GM12878 (cell line): ENCODE results near the gene MEF2D. TPM values are rescaled to one million over a fixed set of nuclear protein-coding genes. Genes with fewer than 3 reads are reported as not detected.

ENCODE experiments used
- ATAC-seq: fragments of 200-7000 bp; cut with Tn5 transposase; 3 replicates; pipeline ENCODE4 v1.9.1; 2020; ENCODE audit warnings: mild to moderate bottlenecking, moderate library complexity
- BruUV-seq: library from RNA; stranded (reverse); fragments of 400-500 nt; replicated peaks from 2 replicates; lab custom pipeline; 2021; lab: Mats Ljungman, UMichigan
- CTCF ChIA-PET: fragments of 300-600 bp; sonication (Branson Sonifier 250); formaldehyde crosslinking; extraction: SDS; loops from one replicate; lab custom pipeline; 2021; ENCODE audit warnings: inconsistent platforms; lab: Yijun Ruan, JAX
- POLR2A ChIA-PET: fragments of 350-600 bp; formaldehyde crosslinking; extraction: SDS; loops from one replicate; lab custom pipeline; 2021; ENCODE audit warnings: inconsistent platforms; lab: Charles Lee
- RAD21 ChIA-PET: fragments of 300-600 bp; sonication (Branson Sonifier 250); formaldehyde crosslinking; loops from one replicate; lab custom pipeline; 2023; ENCODE audit warnings: antibody characterized with exemption; ENCODE audit not compliant: unreplicated experiment; lab: Charles Lee
- SMC1A ChIA-PET: fragments of 300-600 bp; sonication (Branson Sonifier 250); formaldehyde crosslinking; loops from one replicate; lab custom pipeline; 2023; ENCODE audit not compliant: unreplicated experiment, uncharacterized antibody; lab: Charles Lee
- DNase-seq: peaks from one replicate; pipeline ENCODE4 v3.0.0-alpha.2; 2011; ENCODE audit warnings: low read depth, low spot score
- FAIRE-seq: peaks from 3 replicates; lab custom pipeline; 2011; peaks lifted over from hg19 to GRCh38; lab: Jason Lieb, UNC
- H2AFZ ChIP-seq: 2 replicates; pipeline ENCODE4 v1.6.0; 2011; ENCODE audit warnings: low read depth, low read length, control low read depth; ENCODE audit not compliant: control insufficient read depth
- H3K27ac ChIP-seq: 2 replicates; pipeline ENCODE4 v1.5.1; 2011; ENCODE audit warnings: control low read depth; ENCODE audit not compliant: control insufficient read depth, insufficient read depth
- H3K27me3 ChIP-seq, 2 experiments: replicated peaks in 1 of 2; 2 replicates each; pipeline versions ENCODE4 v1.6.0 to v1.6.1; 2011; ENCODE audit warnings: low read length in 1 of 2; ENCODE audit not compliant: control insufficient read depth in 2 of 2, insufficient read depth in 2 of 2
- H3K36me3 ChIP-seq, 2 experiments: 2 replicates each; pipeline ENCODE4 v1.5.1; 2011; ENCODE audit warnings: low read length in 1 of 2; ENCODE audit not compliant: control insufficient read depth in 2 of 2, insufficient read depth in 2 of 2
- H3K4me1 ChIP-seq: 2 replicates; pipeline ENCODE4 v1.6.1; 2011; ENCODE audit warnings: mild to moderate bottlenecking, low read length, moderate library complexity, mixed read lengths; ENCODE audit not compliant: control insufficient read depth, insufficient read depth
- H3K4me2 ChIP-seq: 2 replicates; pipeline ENCODE4 v1.6.0; 2011; ENCODE audit warnings: control low read depth; ENCODE audit not compliant: control insufficient read depth, insufficient read depth
- H3K4me3 ChIP-seq: fragments of 200-600 bp; sonication (generic); 2 replicates; pipeline ENCODE4 v1.5.1; 2016
- H3K79me2 ChIP-seq: 2 replicates; pipeline ENCODE4 v1.6.0; 2011; ENCODE audit warnings: low read length; ENCODE audit not compliant: control insufficient read depth, insufficient read depth
- H3K9ac ChIP-seq: 2 replicates; pipeline ENCODE4 v1.8.0; 2011; ENCODE audit warnings: low read length, control low read depth, mixed read lengths; ENCODE audit not compliant: control insufficient read depth, insufficient read depth
- H3K9me3 ChIP-seq: replicated peaks from 3 replicates; pipeline ENCODE4 v1.5.1; 2011; ENCODE audit warnings: mild to moderate bottlenecking, low read length; ENCODE audit not compliant: control insufficient read depth, insufficient read depth
- H4K20me1 ChIP-seq: 2 replicates; pipeline ENCODE4 v1.6.0; 2011; ENCODE audit not compliant: control insufficient read depth, insufficient read depth
- ASH2L ChIP-seq: fragments of 300-600, 200-600 bp; sonication (generic); IDR thresholded peaks from 2 replicates; pipeline ENCODE4 v1.6.1; 2017; ENCODE audit warnings: low read depth, mild to moderate bottlenecking, borderline replicate concordance
- ATF7 ChIP-seq: fragments of 450-650 bp; IDR thresholded peaks from 2 replicates; pipeline ENCODE4 v1.6.1; 2016; ENCODE audit warnings: low read depth, mild to moderate bottlenecking
- BACH1 ChIP-seq: fragments of 450-650 bp; IDR thresholded peaks from 2 replicates; pipeline ENCODE4 v1.6.1; 2017; ENCODE audit warnings: mild to moderate bottlenecking, borderline replicate concordance
- CHD4 ChIP-seq: fragments of 200-600 bp; sonication (generic); IDR thresholded peaks from 2 replicates; pipeline ENCODE4 v1.6.1; 2016; ENCODE audit warnings: mild to moderate bottlenecking
- E2F4 ChIP-seq: IDR thresholded peaks from 2 replicates; pipeline ENCODE4 v1.6.1; 2012; ENCODE audit warnings: low read depth, low read length, improper control_type of control experiment
- GATAD2B ChIP-seq: fragments of 450-650 bp; conservative IDR thresholded peaks from 2 replicates; pipeline ENCODE4 v1.6.1; 2017; ENCODE audit warnings: low read depth, mild to moderate bottlenecking, moderate library complexity
- IKZF1 ChIP-seq: fragments of 450-650 bp; conservative IDR thresholded peaks from 2 replicates; pipeline ENCODE4 v1.6.1; 2017; ENCODE audit warnings: antibody characterized with exemption, mild to moderate bottlenecking
- JUND ChIP-seq: IDR thresholded peaks from 2 replicates; pipeline ENCODE4 v1.6.1; 2012; ENCODE audit warnings: low read depth, mild to moderate bottlenecking, low read length, improper control_type of control experiment, moderate library complexity
- NBN ChIP-seq: fragments of 450-650 bp; IDR thresholded peaks from 2 replicates; pipeline ENCODE4 v1.6.1; 2016
- RELB ChIP-seq: fragments of 450-650 bp; IDR thresholded peaks from 2 replicates; pipeline ENCODE4 v1.6.1; 2017; ENCODE audit warnings: low read depth, mild to moderate bottlenecking, moderate library complexity
- SREBF1 ChIP-seq: IDR thresholded peaks from 2 replicates; pipeline ENCODE4 v1.6.1; 2012; ENCODE audit warnings: mild to moderate bottlenecking, low read length
- ZNF622 ChIP-seq: fragments of 450-650 bp; IDR thresholded peaks from 2 replicates; pipeline ENCODE4 v1.6.1; 2017; ENCODE audit warnings: mild to moderate bottlenecking, inconsistent platforms
- ZNF687 ChIP-seq: fragments of 450-650 bp; IDR thresholded peaks from 2 replicates; pipeline ENCODE4 v1.6.1; 2017; ENCODE audit warnings: mild to moderate bottlenecking, moderate library complexity
- WGBS: methylation state at CpG from one replicate; pipeline ENCODE4 v1.1.6; 2016; ENCODE audit warnings: low lambda C conversion rate; ENCODE audit not compliant: insufficient replicate concordance, insufficient coverage; ENCODE audit errors: missing lambda C conversion rate; 5-methylcytosine and 5-hydroxymethylcytosine counted together
- in situ Hi-C: fragments of 300-500 bp; cut with MboI; formaldehyde crosslinking; loops from 9 replicates; pipeline ENCODE4 v1.14.3; 2018; ENCODE audit warnings: mixed read lengths
- intact Hi-C: fragments of 100-400 bp; cut with micrococcal nuclease; formaldehyde crosslinking; loops from one replicate; pipeline ENCODE4 v1.14.2; 2022; ENCODE audit not compliant: unreplicated experiment
- polyA plus RNA-seq, 11 experiments: library from polyadenylated mRNA; depleted of rRNA in 4 of 11; unstranded in 6 of 11; stranded (reverse) in 5 of 11; fragments of >200 nt; fragmentation: Nextera tagmentation in 4 of 11; fragmentation: Illumina TruSeq in 1 of 11; extraction: Ambion mirVana in 4 of 11; extraction: Trizol in 1 of 11; gene quantifications; 1 replicate in 1 of 11; 2 replicates in 10 of 11; pipeline versions ENCODE4 v1.2.1 to v1.2.3, GENCODE V29; 2011 to 2016; ENCODE audit warnings: inconsistent platforms in 2 of 11, missing spikeins in 2 of 11, low read depth in 1 of 11
- total RNA-seq, 4 experiments: library from RNA; depleted of rRNA in 3 of 4; stranded (reverse); fragments of >200 nt in 3 of 4; fragmentation: Illumina TruSeq in 1 of 4; extraction: Trizol in 1 of 4; gene quantifications; 2 replicates each; pipeline versions ENCODE4 v1.2.1 to v1.2.3, GENCODE V29; 2013 to 2021

Gene MEF2D
- total and polyA plus RNA-seq, 10 of the 15 experiments (the other 5 are each of a cell fraction or from before 2014, with no cell fraction given) = 0.61 to 53.0 (median 15.2) TPM

GRCh38 chr1:156448134-156448967 lies 52.2 kb downstream of the MEF2D start:
- DNase-seq (no peak), ATAC-seq (no peak), FAIRE-seq (no peak)
- POLR2A ChIA-PET = interaction anchor here (0.6 kb wide), 1 partner anchor 278 kb away, joined by 3 read pairs; no protein-coding TSS in a partner anchor
- Histone ChIP-seq H2AFZ (no peak overlapping the region), H4K20me1 (no peaks in the 10 kb centered on the region), H3K9me3 (no peaks in the 10 kb centered on the region), H3K27me3 (peaks cover 0 to 3% of the 10 kb centered on the region in 2 experiments; a peak in 3 of 4 replicates), H3K4me1 (peaks cover 3% of the 10 kb centered on the region; the same call in 1 of the 2 replicates), H3K36me3 (no peaks in the 10 kb centered on the region), H3K9ac (no peak overlapping the region), H3K79me2 (no peaks in the 10 kb centered on the region), H3K4me2 (no peak overlapping the region), H3K27ac (no peak overlapping the region), H3K4me3 (no peak overlapping the region)
- intact Hi-C loops = no loop called here
- RAD21 ChIA-PET = interaction anchor here (1.1 to 1.3 kb wide), 2 partner anchors 63 to 160 kb away, joined by 5 to 6 read pairs; no protein-coding TSS in a partner anchor
- no TSS peak for BruUV-seq
- WGBS = 42% methylated on average over 11 of the region's 11 CpGs
- in situ Hi-C loops = no loop called here
- SMC1A ChIA-PET = interaction anchor here (4.4 kb wide), 1 partner anchor 63 kb away, joined by 149 read pairs; no protein-coding TSS in a partner anchor
- CTCF ChIA-PET = interaction anchor here (1.2 to 11.3 kb wide), 2 partner anchors 64 to 160 kb away, joined by 3 to 468 read pairs; no protein-coding TSS in a partner anchor
- TF ChIP-seq JUND = no peak
- no peak for TF ChIP-seq ZNF687
- no peak for TF ChIP-seq CHD4
- no peak for TF ChIP-seq SREBF1
- TF ChIP-seq GATAD2B = no peak
- TF ChIP-seq E2F4 = no peak
- TF ChIP-seq ZNF622 = no peak
- TF ChIP-seq RELB = no peak
- TF ChIP-seq ASH2L = no peak
- no peak for TF ChIP-seq NBN
- TF ChIP-seq IKZF1 = no peak
- no peak for TF ChIP-seq BACH1
- no peak for TF ChIP-seq ATF7
